Measurements from ENCODE around the gene INVS. TPM values are rescaled to one million over a fixed set of nuclear protein-coding genes. Genes with fewer than 3 reads are reported as not detected.

The INVS gene
- total and polyA plus RNA-seq, 2 donors (not counting 3 experiments of a cell fraction or from before 2014, with no cell fraction given) = 8.5 to 17.9 TPM

DNA sequence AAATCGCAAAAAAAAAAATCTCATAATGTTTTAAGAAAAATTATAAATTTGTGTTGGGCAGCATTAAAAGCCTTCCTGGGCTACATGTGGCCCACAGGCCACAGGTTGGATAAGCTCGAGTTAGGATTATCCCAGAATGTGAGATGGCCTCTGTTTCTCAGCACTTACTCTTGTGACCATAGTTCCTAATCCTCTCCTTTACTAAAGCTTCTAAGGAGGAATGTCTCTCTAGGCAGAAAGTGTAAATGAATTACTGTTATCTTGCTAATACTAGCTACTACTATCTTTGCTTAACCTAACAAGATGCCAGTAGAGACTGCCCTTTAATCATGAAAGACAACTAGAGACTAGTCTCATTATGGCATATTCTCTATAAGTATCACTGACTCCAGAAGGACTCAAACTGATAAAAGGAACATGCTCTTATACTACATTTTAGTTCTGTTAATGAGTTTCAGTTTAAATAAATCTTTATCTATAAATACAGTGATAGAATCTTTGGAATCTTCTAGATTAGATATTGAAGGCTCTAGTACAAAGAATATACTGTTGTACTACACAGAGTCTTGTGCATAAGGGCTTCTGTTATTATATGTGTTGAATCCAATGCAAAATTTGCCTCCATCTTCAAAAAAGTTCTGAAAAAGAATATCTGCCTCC lies 13.8 kb downstream of the INVS start:
- H3K4me3 ChIP-seq (replicated peaks in 1 of 3; ENCODE audit: insufficient read depth in 1 of 3, low read depth in 1 of 3, low read length in 3 of 3) = no peak overlapping the region
- FAIRE-seq = no peak
- no peak for TF ChIP-seq JUN (IDR thresholded peaks at IDR 0.05; ENCODE audit: borderline replicate concordance, insufficient read depth, insufficient read length, low read depth)
- TF ChIP-seq, protein P1, sequence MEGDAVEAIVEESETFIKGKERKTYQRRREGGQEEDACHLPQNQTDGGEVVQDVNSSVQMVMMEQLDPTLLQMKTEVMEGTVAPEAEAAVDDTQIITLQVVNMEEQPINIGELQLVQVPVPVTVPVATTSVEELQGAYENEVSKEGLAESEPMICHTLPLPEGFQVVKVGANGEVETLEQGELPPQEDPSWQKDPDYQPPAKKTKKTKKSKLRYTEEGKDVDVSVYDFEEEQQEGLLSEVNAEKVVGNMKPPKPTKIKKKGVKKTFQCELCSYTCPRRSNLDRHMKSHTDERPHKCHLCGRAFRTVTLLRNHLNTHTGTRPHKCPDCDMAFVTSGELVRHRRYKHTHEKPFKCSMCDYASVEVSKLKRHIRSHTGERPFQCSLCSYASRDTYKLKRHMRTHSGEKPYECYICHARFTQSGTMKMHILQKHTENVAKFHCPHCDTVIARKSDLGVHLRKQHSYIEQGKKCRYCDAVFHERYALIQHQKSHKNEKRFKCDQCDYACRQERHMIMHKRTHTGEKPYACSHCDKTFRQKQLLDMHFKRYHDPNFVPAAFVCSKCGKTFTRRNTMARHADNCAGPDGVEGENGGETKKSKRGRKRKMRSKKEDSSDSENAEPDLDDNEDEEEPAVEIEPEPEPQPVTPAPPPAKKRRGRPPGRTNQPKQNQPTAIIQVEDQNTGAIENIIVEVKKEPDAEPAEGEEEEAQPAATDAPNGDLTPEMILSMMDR (IDR thresholded peaks at IDR 0.05; ENCODE audit: extremely low read depth in 1 of 2, insufficient read depth in 1 of 2, low read depth in 1 of 2, low read length in 2 of 2) = no peak
- no peak for TF ChIP-seq GATA2 (IDR thresholded peaks at IDR 0.05; ENCODE audit: insufficient read depth, insufficient read length, low read depth, low read length)
- no peak for TF ChIP-seq POLR2A (IDR thresholded peaks at IDR 0.05; ENCODE audit: low read depth, low read length)

DNA sequence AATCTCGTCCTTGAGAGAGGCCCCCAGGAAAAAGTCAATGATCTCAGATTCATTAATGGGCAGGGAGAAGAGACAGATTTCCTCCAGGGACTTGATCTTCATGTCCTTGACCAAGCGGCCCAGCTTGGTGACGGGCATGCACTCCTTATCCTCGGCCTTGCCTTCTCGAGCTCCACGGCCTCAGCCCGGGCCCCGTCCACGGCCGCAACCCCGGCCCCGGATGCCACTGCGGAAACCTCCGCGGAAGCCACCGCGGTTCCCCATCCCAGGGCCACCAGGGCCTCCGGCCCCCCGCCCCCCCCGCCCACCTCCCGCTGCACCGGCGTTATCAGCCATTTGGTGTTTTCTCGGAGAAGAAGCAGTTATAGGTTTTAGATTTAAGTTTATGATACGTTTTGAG lies 18.3 kb downstream of the INVS start:
- no peak overlapping the region for H3K9ac ChIP-seq (replicated peaks; ENCODE audit: extremely low read depth, insufficient read depth, low read length)
- no peaks in the 10 kb centered on the region for H3K9me3 ChIP-seq (replicated peaks; ENCODE audit: control insufficient read depth, insufficient read depth, low read length)
- H3K36me3 ChIP-seq (ENCODE audit: control insufficient read depth in 2 of 2, extremely low read depth in 1 of 2, insufficient read depth in 2 of 2, low read length in 2 of 2) = peaks cover 0 to 2% of the 10 kb centered on the region in 2 experiments
- ChIA-PET CTCF (interaction anchor here (1.0 kb wide), 1 partner anchor 54 kb away, joined by 3 read pairs; no protein-coding TSS in a partner anchor), POLR2A (no interaction called here)
- no peak overlapping the region for H3K27ac ChIP-seq (ENCODE audit: insufficient read depth, low read depth, low read length)
- no TSS peak for BruUV-seq (replicated peaks)
- H3K79me2 ChIP-seq (ENCODE audit: control insufficient read depth, insufficient read depth, low read length) = peaks cover 2% of the 10 kb centered on the region
- no peaks in the 10 kb centered on the region for H3K9me1 ChIP-seq (replicated peaks; ENCODE audit: control insufficient read depth, extremely low read depth, insufficient read depth, low read length)
- H2AFZ ChIP-seq (ENCODE audit: low read depth, low read length) = no peak overlapping the region
- H4K20me1 ChIP-seq (replicated peaks; ENCODE audit: control insufficient read depth, extremely low read depth, insufficient read depth, low read length) = no peaks in the 10 kb centered on the region
- H3K4me1 ChIP-seq (ENCODE audit: control insufficient read depth, extremely low read depth, insufficient read depth, low read length) = no peaks in the 10 kb centered on the region
- dilution Hi-C loops (cut with MboI; ENCODE audit: extremely low pct_ligation_motif_present, low sequenced_read_pairs) = no loop called here
- H3K4me2 ChIP-seq (ENCODE audit: insufficient read depth, low read length) = no peak overlapping the region
- intact Hi-C loops (cut with micrococcal nuclease) = no loop called here
- H3K4me3 ChIP-seq (replicated peaks in 1 of 3; ENCODE audit: insufficient read depth in 1 of 3, low read depth in 1 of 3, low read length in 3 of 3) = no peak overlapping the region
- TF ChIP-seq JUN (IDR thresholded peaks at IDR 0.05; ENCODE audit: borderline replicate concordance, insufficient read depth, insufficient read length, low read depth) (no peak), MYC (IDR thresholded peaks at IDR 0.05; ENCODE audit: low read depth, low read length) (no peak), EZH2 (IDR thresholded peaks at IDR 0.05; ENCODE audit: borderline replicate concordance, low read depth, low read length, severe bottlenecking) (no peak), FOS (IDR thresholded peaks at IDR 0.05; ENCODE audit: borderline replicate concordance, insufficient read depth, low read length) (no peak), POLR2AphosphoS5 (IDR thresholded peaks at IDR 0.05; ENCODE audit: insufficient read depth, low read depth, low read length) (no peak), GATA2 (IDR thresholded peaks at IDR 0.05; ENCODE audit: insufficient read depth, insufficient read length, low read depth, low read length) (no peak)
- TF ChIP-seq, protein P2, sequence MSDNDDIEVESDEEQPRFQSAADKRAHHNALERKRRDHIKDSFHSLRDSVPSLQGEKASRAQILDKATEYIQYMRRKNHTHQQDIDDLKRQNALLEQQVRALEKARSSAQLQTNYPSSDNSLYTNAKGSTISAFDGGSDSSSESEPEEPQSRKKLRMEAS (IDR thresholded peaks at IDR 0.05; ENCODE audit: insufficient read depth, insufficient read length) = no peak
- FAIRE-seq (no peak), DNase-seq (ENCODE audit: low read depth, low spot score) (no peak)
- H3K27me3 ChIP-seq (ENCODE audit: control insufficient read depth in 2 of 2, insufficient read depth in 2 of 2, low read length in 2 of 2) = no peaks in the 10 kb centered on the region

More for the DNA sequence above, 13.8 kb downstream of the INVS start:
- no peaks in the 10 kb centered on the region for H3K9me1 ChIP-seq (replicated peaks; ENCODE audit: control insufficient read depth, extremely low read depth, insufficient read depth, low read length)
- BruUV-seq (replicated peaks) = no TSS peak
- peaks cover 2% of the 10 kb centered on the region for H3K79me2 ChIP-seq (ENCODE audit: control insufficient read depth, insufficient read depth, low read length)
- peaks cover 2% of the 10 kb centered on the region in 2 experiments for H3K36me3 ChIP-seq (ENCODE audit: control insufficient read depth in 2 of 2, extremely low read depth in 1 of 2, insufficient read depth in 2 of 2, low read length in 2 of 2)
- no peak overlapping the region for H3K27ac ChIP-seq (ENCODE audit: insufficient read depth, low read depth, low read length)
- no peak for DNase-seq (ENCODE audit: low read depth, low spot score)
- H3K4me1 ChIP-seq (ENCODE audit: control insufficient read depth, extremely low read depth, insufficient read depth, low read length) = no peaks in the 10 kb centered on the region
- no peaks in the 10 kb centered on the region for H4K20me1 ChIP-seq (replicated peaks; ENCODE audit: control insufficient read depth, extremely low read depth, insufficient read depth, low read length)
- no peaks in the 10 kb centered on the region for H3K27me3 ChIP-seq (ENCODE audit: control insufficient read depth in 2 of 2, insufficient read depth in 2 of 2, low read length in 2 of 2)
- no peaks in the 10 kb centered on the region for H3K9me3 ChIP-seq (replicated peaks; ENCODE audit: control insufficient read depth, insufficient read depth, low read length)
- no peak overlapping the region for H3K9ac ChIP-seq (replicated peaks; ENCODE audit: extremely low read depth, insufficient read depth, low read length)
- CTCF ChIA-PET = no interaction called here
- no peak overlapping the region for H2AFZ ChIP-seq (ENCODE audit: low read depth, low read length)
- dilution Hi-C loops (cut with MboI; ENCODE audit: extremely low pct_ligation_motif_present, low sequenced_read_pairs) = no loop called here
- POLR2A ChIA-PET = interaction anchor here (0.6 kb wide), 1 partner anchor 109 kb away, joined by 4 read pairs; no protein-coding TSS in a partner anchor
- intact Hi-C loops (cut with micrococcal nuclease) = no loop called here
- no peak overlapping the region for H3K4me2 ChIP-seq (ENCODE audit: insufficient read depth, low read length)
